22Rv1 (cell line): ENCODE results near the gene LCA5.

Experiments
- CTCF ChIP-seq: fragments of 450-650 bp; IDR thresholded peaks from 2 replicates; pipeline ENCODE4 v1.5.1; 2017; ENCODE audit warnings: mild to moderate bottlenecking
- ZFX ChIP-seq: fragments of 450-650 bp; IDR thresholded peaks from 2 replicates; pipeline ENCODE4 v1.6.1; 2017; ENCODE audit warnings: antibody characterized with exemption, borderline replicate concordance

GRCh38 chr6:79450984-79451383 lies 86.2 kb downstream of the LCA5 start:
- TF ChIP-seq ZFX (no peak), CTCF (no peak)
